SIG-M5 treated with dmso at 0.1 percent for 504 hours (cell line): Measurements from ENCODE around the gene SPPL2B.

ENCODE experiments used
- DNase-seq: peaks from one replicate; lab custom pipeline; 2025; ENCODE audit not compliant: unreplicated experiment; lab: John Stamatoyannopoulos, UW

Gene SPPL2B

GRCh38 chr19:2320939-2321338, 7.5 kb upstream of the SPPL2B start:
- DNase-seq: no peak

DNA sequence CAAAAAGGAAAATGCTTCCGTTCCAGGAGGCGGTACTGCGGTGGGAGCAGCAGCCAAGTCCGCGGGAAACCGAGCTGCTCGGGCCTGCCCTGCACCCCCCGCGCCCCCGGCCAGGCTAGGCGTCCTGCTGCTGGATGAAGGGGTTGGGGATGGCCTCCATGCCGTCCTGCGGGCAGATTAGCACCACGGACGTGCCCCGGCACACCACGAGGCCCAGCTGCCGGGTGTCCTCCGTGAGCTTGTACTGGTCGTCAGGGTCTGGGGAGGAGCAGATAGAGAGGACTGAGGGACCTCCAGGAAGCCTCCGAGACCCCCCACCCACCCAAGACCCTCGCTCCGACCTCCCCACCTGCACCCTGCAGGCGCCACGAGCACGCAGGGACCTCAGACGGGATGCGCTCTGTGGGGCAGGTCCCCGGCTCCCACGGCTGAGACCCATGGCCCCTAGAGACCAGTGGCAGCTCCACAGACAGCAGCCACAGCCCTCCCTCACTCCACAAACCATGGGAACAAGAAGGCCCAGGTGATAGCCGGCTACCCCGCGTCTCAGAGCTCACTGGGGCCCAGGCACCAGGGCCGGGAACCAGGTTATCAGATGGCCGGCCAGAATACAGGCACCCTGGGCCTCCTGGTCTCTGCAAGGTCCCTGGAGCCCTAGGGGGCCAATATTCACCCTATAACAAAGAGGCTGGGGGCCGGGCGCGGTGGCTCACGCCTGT, 6.8 kb upstream of the SPPL2B start:
- DNase-seq: no peak

- no peak for DNase-seq
Observed at GRCh38 chr19:2323707-2324106, 4.8 kb upstream of the SPPL2B start.

- no peak for DNase-seq
Observed at GRCh38 chr19:2324220-2324948, 4.1 kb upstream of the SPPL2B start.

DNA sequence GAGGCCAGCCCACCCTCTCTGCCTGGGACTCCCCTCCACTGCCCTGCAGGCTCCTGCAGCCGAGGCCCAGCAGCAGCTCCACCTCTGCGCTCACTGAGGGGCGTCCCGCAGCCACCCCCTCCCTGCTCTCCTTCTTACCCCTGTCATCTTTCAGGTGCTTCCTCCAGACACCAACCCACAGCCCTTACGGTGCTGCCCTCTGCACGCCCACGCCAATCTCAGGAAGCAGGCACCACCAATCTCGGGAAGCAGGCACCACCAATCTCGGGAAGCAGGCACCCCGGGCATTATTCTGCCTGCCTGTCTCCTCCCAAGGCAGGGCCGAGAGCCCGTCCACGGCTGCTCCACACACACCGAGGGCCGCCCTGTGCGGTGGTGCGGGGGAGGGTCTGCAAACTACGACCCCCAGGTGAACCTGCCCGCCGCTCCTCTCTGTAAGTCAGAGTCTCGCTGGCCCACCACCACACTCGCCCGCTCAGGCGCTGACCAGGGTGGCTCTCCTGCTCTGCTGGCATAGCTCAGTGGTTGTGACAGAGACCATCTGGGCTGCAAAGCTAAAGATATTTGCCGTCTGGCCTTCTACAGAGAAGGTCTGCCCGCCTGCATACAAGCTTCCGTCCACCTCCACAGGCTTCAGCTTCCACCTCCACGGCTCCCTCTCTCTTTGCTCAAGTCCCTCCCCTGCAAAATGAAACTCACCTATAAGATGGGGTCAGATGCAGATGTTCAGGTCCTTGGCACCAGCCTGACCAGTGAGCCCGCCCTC, 3.0 kb upstream of the SPPL2B start:
- DNase-seq: no peak

DNA sequence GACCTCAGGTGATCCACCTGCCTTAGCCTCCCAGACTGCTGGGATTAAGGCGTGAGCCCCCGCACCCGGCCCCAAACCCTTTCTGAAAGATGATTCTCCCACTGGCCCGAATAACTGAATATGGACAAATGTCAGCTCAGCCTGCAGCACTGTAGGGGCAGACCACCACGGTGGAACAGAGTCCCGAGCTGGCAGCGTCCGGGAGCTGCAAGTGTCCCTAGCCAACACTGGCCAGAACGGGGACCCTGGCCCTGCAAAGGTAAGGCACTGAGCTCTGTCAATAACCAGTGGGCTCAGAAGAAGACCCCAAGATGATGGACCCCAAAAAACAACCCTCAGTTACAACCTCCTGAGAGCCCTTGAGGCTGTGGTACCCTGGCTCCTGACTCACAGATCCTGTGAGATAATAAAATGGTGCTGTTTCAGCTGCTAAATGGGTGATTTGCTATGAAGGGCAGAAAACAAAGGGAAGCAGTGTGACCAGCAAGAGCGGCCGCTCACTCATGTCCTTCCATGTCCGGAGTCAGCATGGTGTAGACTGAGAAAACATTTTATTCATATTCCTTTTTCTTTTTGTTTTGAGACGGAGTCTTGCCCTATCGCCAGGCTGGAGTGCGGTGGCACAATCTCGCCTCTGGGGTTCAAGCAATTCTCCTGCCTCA, 1.7 kb upstream of the SPPL2B start:
- DNase-seq: no peak

DNA sequence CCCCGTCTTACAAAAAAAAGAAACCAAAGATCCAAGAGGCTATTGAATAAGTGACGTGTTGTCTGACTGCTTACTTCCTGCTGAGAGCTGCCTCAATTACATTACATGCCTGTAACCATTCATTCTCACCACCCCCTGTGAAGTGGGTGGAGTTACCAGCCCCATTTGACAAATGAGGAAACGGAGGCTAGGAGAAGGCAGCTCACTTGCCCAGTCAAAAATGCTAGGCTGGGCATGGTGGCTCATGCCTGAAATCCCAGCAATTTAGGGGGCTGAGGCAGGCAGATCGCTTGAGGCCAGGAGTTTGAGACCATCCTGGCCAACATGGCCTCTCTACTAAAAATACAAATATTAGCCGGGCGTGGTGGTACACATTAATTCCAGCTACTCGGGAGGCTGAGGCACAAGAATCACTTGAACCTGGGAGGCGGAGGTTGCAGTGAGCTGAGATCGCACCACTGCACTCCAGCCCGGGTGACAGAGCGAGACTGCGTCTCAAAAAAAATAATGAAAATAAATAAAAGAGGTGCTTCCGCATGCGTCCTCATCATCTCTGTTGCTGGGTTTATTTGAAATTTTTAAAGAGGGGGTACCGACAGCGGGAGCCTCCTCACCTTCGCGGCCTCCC, 597 bp upstream of the SPPL2B start:
- peak; percentile 93 for DNase-seq

DNA sequence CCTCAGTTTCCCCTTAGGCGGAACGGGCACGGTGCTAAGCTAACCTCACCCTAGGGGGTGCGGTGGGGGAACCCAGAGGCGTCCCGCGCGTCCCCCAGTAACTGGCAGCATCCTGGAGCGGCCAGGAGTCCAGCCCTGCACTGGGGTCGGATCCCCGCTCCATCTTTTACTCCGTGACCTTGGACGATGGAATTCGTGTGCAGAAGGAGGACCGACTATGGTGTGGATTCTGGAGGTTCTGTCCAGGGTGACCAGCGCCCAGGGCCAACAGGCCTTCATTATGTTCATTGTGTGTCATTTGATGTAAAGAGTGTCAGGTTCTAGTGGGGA, 630 bp downstream of the SPPL2B start:
- DNase-seq: no peak

DNA sequence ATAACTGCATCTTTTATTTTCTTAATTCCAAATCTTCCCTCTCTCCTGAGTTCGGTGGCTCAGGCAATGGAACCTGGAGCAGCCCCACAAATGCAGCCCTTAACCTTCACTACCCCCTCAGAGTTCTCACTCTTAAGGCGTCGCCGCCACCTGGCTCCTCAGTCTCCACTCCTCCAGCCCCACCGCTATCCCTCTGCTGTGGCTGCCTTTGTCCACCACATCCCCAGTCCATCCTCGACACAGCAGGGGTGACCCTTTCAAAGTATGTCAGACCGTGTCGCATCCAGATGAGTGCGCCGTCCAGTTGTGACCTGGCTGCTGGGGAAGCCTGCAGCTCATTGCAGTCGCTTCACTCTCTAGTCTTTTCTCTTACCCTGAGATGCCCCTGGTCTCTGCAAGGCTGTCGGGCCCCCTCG, 1.0 kb downstream of the SPPL2B start:
- no peak for DNase-seq

DNA sequence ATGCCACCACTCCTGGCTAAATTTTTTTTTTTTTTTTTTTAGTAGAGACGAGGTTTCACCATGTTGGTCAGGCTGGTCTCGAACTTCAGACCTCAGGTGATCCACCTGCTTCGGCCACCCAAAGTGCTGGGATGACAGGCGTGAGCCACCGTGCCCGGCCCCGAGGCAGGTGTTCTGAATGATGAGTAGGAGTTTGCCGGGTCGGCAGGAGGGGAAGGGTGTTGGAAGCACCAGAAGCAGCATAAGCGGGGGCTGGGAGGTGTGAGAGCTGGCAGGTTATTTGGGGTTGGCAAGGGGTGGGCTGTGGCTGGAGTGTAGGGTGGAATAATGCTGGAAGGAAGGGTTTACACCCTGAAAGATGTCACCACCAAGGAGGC, 1.8 kb downstream of the SPPL2B start:
- no peak for DNase-seq

DNA sequence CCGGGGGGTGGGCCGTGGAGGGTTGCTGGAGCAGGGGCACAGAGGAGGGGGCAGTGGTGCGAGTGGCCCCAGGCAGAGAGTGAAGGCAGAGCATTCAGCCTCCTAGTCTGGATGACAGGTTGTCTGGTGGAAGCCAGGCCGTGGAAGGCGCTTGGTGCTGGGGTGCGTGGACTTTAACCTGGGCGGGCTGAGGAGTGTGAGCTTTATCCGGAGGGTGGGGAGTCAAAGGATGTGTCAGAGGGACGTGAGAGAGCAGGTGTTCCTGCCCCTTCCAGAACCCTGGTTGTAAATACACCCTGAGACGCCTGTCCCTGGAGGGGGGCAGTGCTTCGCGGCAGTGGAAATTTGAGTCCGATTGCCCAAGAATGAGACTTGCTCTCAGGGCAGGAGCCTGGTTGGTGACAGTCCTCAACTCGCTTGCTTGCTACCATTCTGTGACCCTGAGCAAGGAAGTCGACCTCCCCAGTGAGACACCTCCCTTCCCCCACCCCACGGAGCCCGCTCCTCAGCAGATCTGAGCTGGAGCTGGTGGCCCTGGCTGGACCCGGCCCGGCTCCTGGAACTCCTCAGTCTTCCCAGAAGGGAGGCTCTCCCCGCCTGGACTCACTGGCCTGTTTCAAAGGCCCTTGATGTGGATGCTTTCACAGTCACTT, 2.3 kb downstream of the SPPL2B start:
- no peak for DNase-seq

DNA sequence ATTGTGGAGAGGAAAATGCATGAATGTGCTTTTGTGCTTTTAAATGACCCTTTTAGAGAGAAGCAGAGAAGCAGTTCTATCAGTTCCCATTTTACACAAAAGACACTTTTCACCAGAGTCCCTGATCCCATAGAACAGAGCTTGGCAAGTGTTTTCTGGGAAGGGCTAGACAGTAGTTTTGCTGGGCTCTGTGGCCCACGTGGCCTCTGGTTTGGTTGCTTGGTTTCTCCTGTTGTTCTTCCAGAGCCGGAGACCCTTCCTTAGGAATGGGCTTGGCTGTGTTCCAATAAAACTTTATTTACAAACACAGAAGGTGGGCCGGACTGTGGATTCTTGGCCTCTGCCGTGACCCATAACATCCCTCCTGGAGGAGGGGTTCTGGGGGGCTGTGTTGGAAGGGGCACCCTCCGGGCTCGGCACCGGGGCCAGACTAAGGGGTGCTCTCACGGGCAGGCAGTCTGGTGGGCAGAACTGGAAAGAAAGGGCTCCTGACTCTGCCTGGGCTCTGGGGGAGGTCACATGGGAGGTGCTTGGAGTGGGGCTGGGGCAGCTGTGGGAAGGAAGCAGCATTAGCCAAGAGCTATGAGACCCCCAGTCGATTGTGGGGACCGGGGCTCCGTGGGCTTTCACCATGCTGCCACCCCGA, 3.2 kb downstream of the SPPL2B start:
- DNase-seq: no peak

DNA sequence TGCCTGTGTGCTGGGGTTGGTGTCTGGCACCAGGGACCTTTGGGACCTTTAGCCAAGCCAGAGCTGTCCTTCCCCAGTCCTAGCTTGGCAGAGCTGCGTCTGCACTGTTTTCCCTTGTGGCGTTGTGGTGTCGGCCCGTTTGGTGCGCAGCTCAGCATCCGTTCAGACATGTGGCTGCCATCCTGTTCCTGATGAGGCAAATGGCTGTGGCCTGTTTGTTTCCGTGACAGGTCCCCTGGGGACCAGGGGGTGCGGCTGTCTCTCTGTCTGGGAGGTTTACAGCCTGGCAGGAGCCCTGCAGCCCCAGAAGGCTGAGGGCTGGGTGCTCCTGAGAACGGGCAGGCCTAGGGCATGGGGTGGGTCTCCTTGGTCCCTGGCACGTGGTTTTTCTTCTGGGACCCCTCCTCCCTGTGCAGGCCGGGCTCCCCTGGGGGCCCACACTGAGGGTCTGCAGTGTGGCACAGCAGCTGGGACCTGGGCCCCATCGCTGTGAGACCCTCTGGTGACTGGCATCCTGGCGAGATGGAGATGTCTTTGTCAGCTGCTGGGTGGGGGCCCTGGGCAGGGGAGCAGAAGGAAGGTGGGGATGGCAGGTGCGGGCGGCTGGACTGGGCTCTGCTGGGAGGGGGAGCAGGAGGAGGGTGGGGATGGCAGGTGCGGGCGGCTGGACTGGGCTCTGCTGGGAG, 4.0 kb downstream of the SPPL2B start:
- no peak for DNase-seq

DNA sequence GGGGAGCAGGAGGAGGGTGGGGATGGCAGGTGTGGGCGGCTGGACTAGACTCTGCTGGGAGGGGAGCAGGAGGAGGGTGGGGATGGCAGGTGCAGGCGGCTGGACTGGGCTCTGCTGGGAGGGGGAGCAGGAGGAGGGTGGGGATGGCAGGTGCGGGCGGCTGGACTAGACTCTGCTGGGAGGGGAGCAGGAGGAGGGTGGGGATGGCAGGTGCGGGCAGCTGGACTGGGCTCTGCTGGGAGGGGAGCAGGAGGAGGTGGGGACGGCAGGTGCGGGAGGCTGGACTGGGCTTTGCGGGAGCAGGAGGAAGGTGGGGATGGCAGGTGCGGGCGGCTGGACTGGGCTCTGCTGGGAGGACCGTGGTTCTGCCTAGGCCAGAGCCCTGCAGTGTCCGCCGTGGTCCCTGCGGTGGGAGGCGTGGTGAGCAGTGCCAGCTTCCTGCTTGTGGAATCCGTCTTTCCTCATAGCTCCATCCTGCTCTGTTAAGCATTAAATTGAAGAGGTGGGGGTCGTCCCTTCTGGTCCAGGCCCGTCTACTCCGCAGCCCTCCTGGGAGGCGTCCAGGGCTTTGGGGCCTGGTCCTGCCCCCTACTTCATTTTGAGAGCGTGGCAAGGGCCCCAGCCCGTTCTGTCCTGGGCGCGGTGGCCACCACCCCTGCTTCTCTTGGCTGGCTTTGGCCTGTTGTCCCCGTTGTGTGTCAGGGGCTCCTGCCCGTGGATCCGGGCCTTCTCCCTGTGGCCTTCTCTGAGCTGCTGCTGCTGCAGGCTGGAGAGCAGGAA, 4.7 kb downstream of the SPPL2B start:
- no peak for DNase-seq

DNA sequence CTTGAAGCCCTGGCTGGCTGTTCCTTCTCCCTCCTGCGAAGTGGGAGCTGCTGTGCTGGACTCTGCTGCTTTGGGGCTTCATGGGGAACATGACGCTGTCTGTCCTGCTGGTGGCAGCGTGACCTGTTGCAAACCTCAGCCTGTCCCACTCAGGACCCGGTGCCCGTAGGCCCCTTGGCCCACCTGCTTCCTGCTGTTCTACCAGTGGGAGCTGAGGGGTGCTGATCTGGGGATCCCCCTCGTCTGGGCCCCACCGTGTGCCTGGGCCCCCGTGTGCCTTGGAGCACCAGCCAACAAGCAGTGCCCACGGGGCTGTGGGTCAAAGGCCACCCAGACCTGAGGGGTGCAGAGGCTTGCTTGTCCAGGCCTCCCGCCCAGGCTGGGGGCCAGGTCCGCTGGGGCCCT, 5.3 kb downstream of the SPPL2B start:
- no peak for DNase-seq

DNA sequence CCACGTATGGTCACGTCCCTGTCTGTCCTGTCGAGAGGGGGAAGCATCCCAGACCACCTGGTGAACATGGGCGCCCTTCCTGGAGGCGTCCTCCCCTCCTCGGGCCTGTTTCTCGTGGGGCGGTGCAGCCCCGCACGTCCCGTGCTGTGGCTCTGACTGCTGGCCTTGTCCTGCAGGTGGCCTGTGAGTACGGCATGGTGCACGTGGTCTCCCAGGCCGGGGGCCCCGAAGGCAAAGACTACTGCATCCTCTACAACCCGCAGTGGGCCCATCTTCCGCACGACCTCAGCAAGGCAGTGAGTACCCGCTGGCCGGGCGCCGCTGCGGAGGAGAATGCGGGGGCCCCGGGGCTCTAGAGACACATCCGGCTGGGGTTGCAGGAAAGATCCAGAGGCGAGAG, 5.9 kb downstream of the SPPL2B start:
- DNase-seq: no peak

- no peak for DNase-seq
Observed at GRCh38 chr19:2334986-2335846, 6.7 kb downstream of the SPPL2B start.

DNA sequence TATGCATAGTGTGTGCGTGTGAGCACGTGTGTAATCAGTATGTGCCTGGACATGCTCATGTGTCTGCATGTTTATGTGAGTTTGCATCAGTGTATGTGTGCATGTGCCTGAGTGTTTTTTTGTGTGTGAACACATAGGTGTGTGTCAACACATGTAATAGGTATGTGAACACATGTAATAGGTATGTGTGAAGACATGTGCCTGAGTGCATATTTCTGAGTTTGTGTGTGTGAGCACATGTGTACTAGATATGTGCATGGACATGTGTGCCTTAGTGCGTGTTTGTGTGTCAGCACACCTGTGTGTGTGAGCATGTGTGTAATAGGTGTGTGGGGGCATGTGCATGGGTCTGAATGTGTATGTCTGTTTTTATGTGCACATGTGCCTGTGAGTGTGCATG, 7.4 kb downstream of the SPPL2B start:
- DNase-seq: no peak
